GM21576 (cell line): ENCODE results near the gene ISOC1.
A peak's percentile ranks its signal among the peaks of the same experiment; 100 is the strongest.

ENCODE experiments used
- ATAC-seq: cut with Tn5 transposase; IDR thresholded peaks from one replicate; pipeline ENCODE4 v1.9.1; 2021; ENCODE audit warnings: mild to moderate bottlenecking, moderate library complexity; ENCODE audit not compliant: unreplicated experiment

Gene ISOC1

DNA sequence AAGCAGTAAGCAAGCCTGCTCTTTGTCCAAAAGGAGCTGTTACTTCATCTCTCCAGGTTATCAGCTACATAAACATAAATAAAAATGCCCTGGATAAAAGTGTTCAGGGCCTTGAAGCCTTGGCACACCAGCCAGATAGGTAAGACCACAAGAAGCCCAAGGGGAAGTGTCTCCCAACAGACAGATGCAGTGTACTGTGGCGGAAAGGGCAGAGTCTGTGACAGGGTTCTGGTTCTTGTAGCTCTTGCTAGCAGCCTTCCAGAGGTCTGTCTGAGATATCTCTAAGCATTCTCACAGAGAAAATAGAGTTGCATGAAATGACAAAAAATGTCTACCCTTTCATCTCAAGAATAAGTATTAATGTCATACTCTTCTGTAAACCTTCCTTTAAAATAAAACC, 30.1 kb downstream of the ISOC1 start:
- ATAC-seq, result no peak

DNA sequence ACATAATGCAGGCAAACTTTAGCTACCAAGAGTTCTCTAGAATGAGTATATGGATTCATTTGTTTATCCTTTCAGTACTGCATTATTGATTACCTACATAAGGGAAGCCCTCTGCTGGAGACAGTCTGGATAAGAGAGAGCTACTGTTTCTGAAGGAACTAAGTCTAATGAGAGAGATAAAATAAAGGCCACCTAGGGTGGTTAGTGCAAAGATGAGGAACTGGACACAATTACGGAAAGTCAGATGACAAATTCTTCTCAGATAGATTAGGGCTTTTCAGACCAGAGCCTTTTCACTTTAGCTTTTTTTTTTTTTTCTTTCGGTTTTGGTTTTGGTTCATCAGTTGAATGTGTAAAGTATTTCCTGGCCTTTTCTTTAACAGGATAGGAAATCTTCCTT, 31.3 kb downstream of the ISOC1 start:
- peak; percentile 77 for ATAC-seq

GRCh38 chr5:129133553-129133952, 39.0 kb downstream of the ISOC1 start:
- no peak for ATAC-seq

- ATAC-seq, result peak; percentile 84
These were observed 41.1 kb downstream of the ISOC1 start for GRCh38 chr5:129135633-129136032.

- no peak for ATAC-seq
These were observed 43.1 kb downstream of the ISOC1 start for GRCh38 chr5:129137637-129138036.

DNA sequence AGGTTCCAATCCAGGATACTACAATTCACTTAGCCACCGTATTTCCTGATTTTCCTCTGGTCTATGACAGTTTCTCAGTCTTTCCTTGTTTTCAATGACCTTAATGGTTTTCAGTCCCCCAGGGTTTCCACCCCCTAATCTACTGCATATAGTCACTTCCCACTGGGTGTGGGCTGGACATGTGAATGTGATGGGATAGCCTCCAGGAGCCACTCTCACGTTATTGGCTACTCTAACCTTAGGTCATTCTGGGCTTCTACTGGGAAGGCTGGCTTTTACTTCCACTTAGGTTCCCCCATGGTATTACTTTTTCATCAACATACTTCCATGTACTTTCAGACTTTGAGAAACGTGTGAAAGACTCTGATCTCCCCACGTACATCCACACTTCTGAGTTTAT, 46.5 kb downstream of the ISOC1 start:
- no peak for ATAC-seq

DNA sequence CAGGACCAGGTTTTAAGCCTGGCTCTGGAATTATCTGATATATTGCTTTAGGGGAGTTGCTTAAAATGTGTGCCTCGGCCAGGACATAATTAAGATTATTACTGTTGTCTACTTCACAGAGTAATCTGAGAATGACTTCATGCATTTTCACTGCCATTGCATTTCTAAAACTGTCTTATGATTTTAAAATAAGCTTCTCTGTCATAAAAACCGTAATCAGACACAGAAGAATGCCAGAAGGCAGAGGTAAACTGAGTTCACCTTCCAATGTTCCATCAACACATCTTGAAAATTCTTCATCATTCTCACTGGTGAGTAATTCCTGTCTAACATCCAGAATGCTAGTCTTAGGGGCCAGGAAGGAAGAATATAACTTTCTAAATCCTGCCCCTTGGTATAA, 47.1 kb downstream of the ISOC1 start:
- ATAC-seq, result no peak

- no peak for ATAC-seq
These were observed 61.3 kb downstream of the ISOC1 start for GRCh38 chr5:129155876-129156275.

- ATAC-seq, result no peak
These were observed 67.3 kb downstream of the ISOC1 start for GRCh38 chr5:129161830-129162229.
